Neural progenitor cell (in vitro differentiated cells): ENCODE results near the gene OR1N1. TPM values are rescaled to one million over a fixed set of nuclear protein-coding genes. Genes with fewer than 3 reads are reported as not detected.
"Not testable (repeated sequence)": the region's sequence is repeated elsewhere in the genome, so short reads cannot be mapped to it uniquely, and the experiment has no call there.

Source experiments
- DNase-seq: peaks from one replicate; pipeline ENCODE4 v3.0.0-alpha.2; 2016; ENCODE audit warnings: low spot score
- H2AFZ ChIP-seq: fragments of 200-600 bp; sonication (generic); replicated peaks from 2 replicates; pipeline ENCODE4 v1.6.1; 2016; ENCODE audit warnings: antibody characterized with exemption
- H3F3A ChIP-seq: fragments of 200-600 bp; sonication (generic); 2 replicates; pipeline ENCODE4 v1.6.1; 2016; ENCODE audit warnings: antibody characterized with exemption, low read depth
- H3K27ac ChIP-seq: fragments of 200-600 bp; sonication (generic); 2 replicates; pipeline ENCODE4 v1.5.1; 2016; ENCODE audit warnings: mild to moderate bottlenecking
- H3K27me3 ChIP-seq: fragments of 200-600 bp; sonication (generic); 2 replicates; pipeline ENCODE4 v1.6.1; 2016; ENCODE audit warnings: mild to moderate bottlenecking, moderate library complexity
- H3K36me3 ChIP-seq: fragments of 200-600 bp; sonication (generic); 2 replicates; pipeline ENCODE4 v1.5.1; 2016
- H3K4me1 ChIP-seq: fragments of 200-600 bp; sonication (generic); 2 replicates; pipeline ENCODE4 v1.6.1; 2016; ENCODE audit warnings: mixed run types
- H3K4me2 ChIP-seq: fragments of 200-600 bp; sonication (generic); 2 replicates; pipeline ENCODE4 v1.6.1; 2016
- H3K4me3 ChIP-seq: fragments of 200-600 bp; sonication (generic); 2 replicates; pipeline ENCODE4 v1.5.1; 2016
- H3K79me2 ChIP-seq: fragments of 200-600 bp; sonication (generic); 2 replicates; pipeline ENCODE4 v1.6.1; 2016; ENCODE audit warnings: low read depth
- H3K9ac ChIP-seq: fragments of 200-600 bp; sonication (generic); 2 replicates; pipeline ENCODE4 v1.6.1; 2016
- H3K9me3 ChIP-seq: fragments of 200-600 bp; sonication (generic); 2 replicates; pipeline ENCODE4 v1.5.1; 2016; ENCODE audit warnings: low read depth
- H4K20me1 ChIP-seq: fragments of 200-600 bp; sonication (generic); 2 replicates; pipeline ENCODE4 v1.6.1; 2016; ENCODE audit warnings: low read depth
- H3K27ac Mint-ChIP-seq: 3 replicates; pipeline ENCODE4 v1.8.0; 2021; ENCODE audit warnings: mixed read lengths
- H3K27me3 Mint-ChIP-seq: 2 replicates; pipeline ENCODE4 v1.8.0; 2022; ENCODE audit warnings: low read depth, mild to moderate bottlenecking, inconsistent platforms, moderate library complexity, mixed read lengths; ENCODE audit not compliant: insufficient read depth
- H3K36me3 Mint-ChIP-seq: 3 replicates; pipeline ENCODE4 v1.8.0; 2021; ENCODE audit warnings: mixed read lengths
- H3K4me1 Mint-ChIP-seq: 3 replicates; pipeline ENCODE4 v1.8.0; 2021; ENCODE audit warnings: mixed read lengths
- H3K4me3 Mint-ChIP-seq: 3 replicates; pipeline ENCODE4 v1.8.0; 2021; ENCODE audit warnings: mild to moderate bottlenecking, moderate library complexity, mixed read lengths
- H3K9me3 Mint-ChIP-seq: 3 replicates; pipeline ENCODE4 v1.8.0; 2020; ENCODE audit warnings: mixed read lengths
- CTCF ChIP-seq: fragments of 200-600 bp; sonication (generic); IDR thresholded peaks from 2 replicates; pipeline ENCODE4 v1.5.1; 2017; ENCODE audit warnings: antibody characterized with exemption, mild to moderate bottlenecking
- EZH2 ChIP-seq: fragments of 200-600 bp; sonication (generic); IDR thresholded peaks from 2 replicates; pipeline ENCODE4 v1.6.1; 2017; ENCODE audit warnings: antibody characterized with exemption, mild to moderate bottlenecking, moderate library complexity
- EZH2phosphoT487 ChIP-seq: fragments of 200-600 bp; sonication (generic); IDR thresholded peaks from 2 replicates; pipeline ENCODE4 v1.6.1; 2017; ENCODE audit warnings: antibody characterized with exemption
- total RNA-seq: library from RNA; depleted of rRNA; stranded (reverse); fragments of >200 nt; gene quantifications from 2 replicates; pipeline ENCODE4 v1.2.3, GENCODE V29; 2015; ENCODE audit warnings: low replicate concordance

Gene OR1N1
- total RNA-seq, 1 donor from 2014 or later, result not detected

GRCh38 chr9:122536134-122536533 lies 9.0 kb upstream of the OR1N1 start:
- H3K9ac ChIP-seq, result no peak overlapping the region
- TF ChIP-seq CTCF (no peak), EZH2phosphoT487 (no peak), EZH2 (no peak)
- Mint-ChIP-seq H3K9me3 (peaks cover 7% of the 10 kb centered on the region), H3K27ac (no peak overlapping the region), H3K4me1 (no peaks in the 10 kb centered on the region), H3K36me3 (no peaks in the 10 kb centered on the region), H3K27me3 (peaks cover 10% of the 10 kb centered on the region), H3K4me3 (no peak overlapping the region)
- no peak for DNase-seq
- no peaks in the 10 kb centered on the region for H4K20me1 ChIP-seq
- no peak overlapping the region for H3K27ac ChIP-seq
- no peaks in the 10 kb centered on the region for H3K9me3 ChIP-seq
- no peaks in the 10 kb centered on the region for H3K27me3 ChIP-seq
- H3K4me3 ChIP-seq, result no peak overlapping the region
- no peaks in the 10 kb centered on the region for H3K4me1 ChIP-seq
- no peaks in the 10 kb centered on the region for H3K79me2 ChIP-seq
- H2AFZ ChIP-seq, result no peak overlapping the region
- H3F3A ChIP-seq, result no peaks in the 10 kb centered on the region
- no peaks in the 10 kb centered on the region for H3K36me3 ChIP-seq
- H3K4me2 ChIP-seq, result no peak overlapping the region

- not testable (repeated sequence) for H3K9me3 Mint-ChIP-seq, DNase-seq, H3K4me2 ChIP-seq, H2AFZ ChIP-seq, H3K4me1 ChIP-seq, H3F3A ChIP-seq, H3K4me3 ChIP-seq, H3K36me3 Mint-ChIP-seq, H3K9ac ChIP-seq, H3K9me3 ChIP-seq, H4K20me1 ChIP-seq, H3K27ac ChIP-seq, H3K79me2 ChIP-seq, H3K4me1 Mint-ChIP-seq, H3K27ac Mint-ChIP-seq, H3K36me3 ChIP-seq, H3K4me3 Mint-ChIP-seq, H3K27me3 ChIP-seq
- H3K27me3 Mint-ChIP-seq, result peaks cover 19% of the 10 kb centered on the region
Observed at GRCh38 chr9:122531157-122531556, 4.1 kb upstream of the OR1N1 start.

DNA sequence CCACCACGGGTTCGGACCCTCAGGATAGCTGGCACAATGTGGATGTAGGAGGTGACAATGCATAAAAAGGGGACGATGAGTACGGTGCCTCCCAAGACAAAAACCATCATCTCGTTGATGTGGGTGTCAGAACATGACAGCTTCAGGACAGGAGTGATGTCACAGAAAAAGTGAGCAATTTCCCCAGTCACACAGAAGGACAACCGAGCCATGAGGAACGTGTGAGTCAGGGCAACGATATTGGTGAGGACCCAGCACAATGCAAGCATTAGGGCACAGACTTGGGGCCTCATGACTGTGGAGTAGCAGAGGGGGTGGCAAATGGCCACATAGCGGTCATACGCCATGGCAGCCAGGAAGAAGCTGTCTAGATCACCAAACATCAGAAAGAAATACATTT lies 491 bp downstream of the OR1N1 start:
- H4K20me1 ChIP-seq, result no peaks in the 10 kb centered on the region
- no peaks in the 10 kb centered on the region for H3F3A ChIP-seq
- no peak overlapping the region for H2AFZ ChIP-seq
- no peak overlapping the region for H3K4me3 ChIP-seq
- H3K9me3 ChIP-seq, result peaks cover 14% of the 10 kb centered on the region
- Mint-ChIP-seq H3K9me3 (no peaks in the 10 kb centered on the region), H3K27ac (no peak overlapping the region), H3K27me3 (peaks cover 9% of the 10 kb centered on the region), H3K36me3 (no peaks in the 10 kb centered on the region), H3K4me1 (no peaks in the 10 kb centered on the region), H3K4me3 (no peak overlapping the region)
- DNase-seq, result no peak
- H3K79me2 ChIP-seq, result no peaks in the 10 kb centered on the region
- H3K4me1 ChIP-seq, result no peaks in the 10 kb centered on the region
- TF ChIP-seq EZH2 (no peak), EZH2phosphoT487 (no peak), CTCF (no peak)
- H3K27ac ChIP-seq, result no peak overlapping the region
- H3K36me3 ChIP-seq, result no peaks in the 10 kb centered on the region
- no peak overlapping the region for H3K9ac ChIP-seq
- H3K4me2 ChIP-seq, result no peak overlapping the region
- H3K27me3 ChIP-seq, result no peaks in the 10 kb centered on the region

DNA sequence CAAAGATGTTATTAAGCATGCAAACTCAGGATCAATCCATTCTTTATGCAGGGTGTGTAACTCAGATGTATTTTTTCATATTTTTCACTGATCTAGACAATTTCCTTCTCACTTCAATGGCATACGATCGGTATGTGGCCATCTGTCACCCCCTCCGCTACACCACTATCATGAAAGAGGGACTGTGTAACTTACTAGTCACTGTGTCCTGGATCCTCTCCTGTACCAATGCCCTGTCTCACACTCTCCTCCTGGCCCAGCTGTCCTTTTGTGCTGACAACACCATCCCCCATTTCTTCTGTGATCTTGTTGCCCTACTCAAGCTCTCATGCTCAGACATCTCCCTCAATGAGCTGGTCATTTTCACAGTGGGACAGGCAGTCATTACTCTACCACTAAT lies 7.7 kb downstream of the OR1N1 start:
- Histone ChIP-seq H3K4me1 (no peaks in the 10 kb centered on the region), H3K36me3 (no peaks in the 10 kb centered on the region), H3K27ac (no peak overlapping the region), H3F3A (no peaks in the 10 kb centered on the region), H3K9me3 (peaks cover 21% of the 10 kb centered on the region), H3K79me2 (no peaks in the 10 kb centered on the region), H4K20me1 (no peaks in the 10 kb centered on the region), H3K4me2 (no peak overlapping the region), H2AFZ (no peak overlapping the region), H3K27me3 (no peaks in the 10 kb centered on the region), H3K4me3 (no peak overlapping the region), H3K9ac (no peak overlapping the region)
- no peak for TF ChIP-seq EZH2phosphoT487
- TF ChIP-seq EZH2, result no peak
- no peak for TF ChIP-seq CTCF
- Mint-ChIP-seq H3K4me1 (no peaks in the 10 kb centered on the region), H3K36me3 (no peaks in the 10 kb centered on the region), H3K4me3 (no peak overlapping the region), H3K9me3 (no peaks in the 10 kb centered on the region), H3K27me3 (peaks cover 6% of the 10 kb centered on the region), H3K27ac (no peak overlapping the region)
- DNase-seq, result no peak
